ENCODE measurements around the gene ESPN.

DNA sequence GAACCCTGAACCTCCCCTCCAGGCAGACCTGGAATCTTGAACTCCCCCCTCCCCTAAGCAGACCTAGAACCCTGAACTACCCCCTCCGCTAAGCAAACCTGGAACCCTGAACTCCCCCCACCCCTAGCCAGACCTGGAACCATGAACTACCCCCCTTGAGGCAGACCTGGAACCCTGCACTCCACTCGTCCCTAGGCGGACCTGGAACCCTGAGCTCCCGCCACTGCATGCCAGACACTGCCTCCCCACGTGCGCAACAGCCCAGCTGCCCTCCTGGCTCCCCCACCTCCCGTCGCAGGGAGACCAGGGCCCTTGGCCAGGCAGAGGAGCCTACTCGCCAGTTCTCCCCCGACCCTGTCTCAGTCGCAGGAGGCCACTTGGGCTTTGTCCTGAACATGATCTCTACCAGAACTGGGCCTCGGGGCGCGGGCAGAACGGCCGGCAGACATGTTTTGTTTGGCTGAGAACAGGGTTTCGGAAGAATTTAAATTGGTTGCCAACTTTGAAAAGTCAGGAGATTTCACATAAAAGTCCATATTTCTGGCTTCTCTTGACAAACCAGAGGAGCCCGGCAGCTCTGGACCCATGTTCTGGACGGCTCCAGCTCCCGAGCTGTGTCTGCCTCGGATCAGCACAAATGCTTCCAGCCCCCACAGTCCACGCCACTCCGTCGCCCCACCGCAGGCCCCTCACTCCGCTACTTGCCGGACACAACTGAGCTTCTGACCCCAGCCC is 76.1 kb downstream of the ESPN start:
- TF ChIP-seq CTCF (IDR thresholded peaks at IDR 0.05) = no peak
- no peak for TF ChIP-seq POLR2A (IDR thresholded peaks at IDR 0.05)

Data from transverse colon (tissue), 3 donors.